Endodermal cell (in vitro differentiated cells): Measurements from ENCODE around the gene SPINK1. TPM values are rescaled to one million over a fixed set of nuclear protein-coding genes. Genes with fewer than 3 reads are reported as not detected.

Experiments
- DNase-seq: peaks from one replicate; pipeline ENCODE4 v3.0.0-alpha.2; 2017
- H3K27ac ChIP-seq: 2 replicates; pipeline ENCODE4 v1.5.1; 2013; ENCODE audit warnings: mild to moderate bottlenecking, low read depth, low read length, moderate library complexity
- H3K27me3 ChIP-seq: 2 replicates; pipeline ENCODE4 v1.6.1; 2013; ENCODE audit warnings: mild to moderate bottlenecking, low read length, moderate library complexity; ENCODE audit not compliant: insufficient read depth, control insufficient read depth, poor library complexity, severe bottlenecking
- H3K36me3 ChIP-seq: 2 replicates; pipeline ENCODE4 v1.7.0; 2013; ENCODE audit warnings: mild to moderate bottlenecking, low read length, moderate library complexity; ENCODE audit not compliant: control insufficient read depth, insufficient read depth
- H3K4me1 ChIP-seq: one replicate; pipeline ENCODE4 v1.7.0; 2013; ENCODE audit warnings: low read length; ENCODE audit not compliant: control insufficient read depth, insufficient read depth
- H3K4me3 ChIP-seq: 2 replicates; pipeline ENCODE4 v1.5.1; 2013; ENCODE audit warnings: mild to moderate bottlenecking, low read length, moderate library complexity
- H3K9ac ChIP-seq: 2 replicates; pipeline ENCODE4 v1.6.1; 2013; ENCODE audit warnings: mild to moderate bottlenecking, low read length, moderate library complexity; ENCODE audit not compliant: poor library complexity, severe bottlenecking; ENCODE audit errors: extremely low read depth
- H3K9me3 ChIP-seq: 2 replicates; pipeline ENCODE4 v1.6.1; 2013; ENCODE audit warnings: mild to moderate bottlenecking, low read length, moderate library complexity; ENCODE audit not compliant: control insufficient read depth
- H3K27ac Mint-ChIP-seq: 2 replicates; pipeline ENCODE4 v1.8.0; 2020; ENCODE audit warnings: mixed read lengths
- H3K27me3 Mint-ChIP-seq: 2 replicates; pipeline ENCODE4 v1.8.0; 2021; ENCODE audit warnings: mild to moderate bottlenecking, mixed read lengths; ENCODE audit not compliant: insufficient read depth
- H3K36me3 Mint-ChIP-seq: 2 replicates; pipeline ENCODE4 v1.8.0; 2020; ENCODE audit warnings: low read depth, mixed read lengths
- H3K4me1 Mint-ChIP-seq: 2 replicates; pipeline ENCODE4 v1.8.0; 2020; ENCODE audit warnings: mixed read lengths
- H3K4me3 Mint-ChIP-seq: 2 replicates; pipeline ENCODE4 v1.8.0; 2020; ENCODE audit warnings: mild to moderate bottlenecking, moderate library complexity, mixed read lengths
- H3K9me3 Mint-ChIP-seq: 2 replicates; pipeline ENCODE4 v1.8.0; 2020; ENCODE audit warnings: mild to moderate bottlenecking, mixed read lengths
- CTCF ChIP-seq: fragments of 200-600 bp; sonication (generic); conservative IDR thresholded peaks from 2 replicates; pipeline ENCODE4 v1.5.0; 2021; ENCODE audit warnings: antibody characterized with exemption, mild to moderate bottlenecking
- WGBS, 2 experiments: methylation state at CpG; one replicate each; pipeline versions ENCODE4 v1.1.5 to v1.1.7; 2013; ENCODE audit warnings: missing lambda C conversion rate in 2 of 2, mixed read lengths in 1 of 2; ENCODE audit not compliant: insufficient coverage in 1 of 2, insufficient read length in 1 of 2; 5-methylcytosine and 5-hydroxymethylcytosine counted together
- total RNA-seq, 2 donors: library from RNA; stranded (reverse); fragmentation: NEBNext Ultra II Directional in 1 of 2; extraction: Animal tissue kit (Norgen Biotek cat#: 25700) in 1 of 2; gene quantifications; 2 replicates in 1 of 2; 3 replicates in 1 of 2; pipeline ENCODE4 v1.2.1, GENCODE V29; 2021

The SPINK1 gene
- total RNA-seq, 2 donors from 2014 or later, result not detected

GRCh38 chr5:147851578-147851977, 20.1 kb upstream of the SPINK1 start:
- Mint-ChIP-seq H3K27ac (no peak overlapping the region), H3K27me3 (peaks cover 4% of the 10 kb centered on the region), H3K36me3 (no peaks in the 10 kb centered on the region), H3K4me3 (no peak overlapping the region), H3K4me1 (no peaks in the 10 kb centered on the region), H3K9me3 (no peaks in the 10 kb centered on the region)
- no peak for TF ChIP-seq CTCF
- Histone ChIP-seq H3K4me1 (no peaks in the 10 kb centered on the region), H3K27ac (no peak overlapping the region), H3K9me3 (no peaks in the 10 kb centered on the region), H3K36me3 (no peaks in the 10 kb centered on the region), H3K27me3 (no peaks in the 10 kb centered on the region), H3K9ac (no peak overlapping the region), H3K4me3 (no peak overlapping the region)
- DNase-seq, result peak; percentile 60
- 80 to 87% methylated on average over 2 to 3 of the region's 3 CpGs for WGBS, 2 experiments

GRCh38 chr5:147849226-147849625, 17.8 kb upstream of the SPINK1 start:
- H3K27me3 Mint-ChIP-seq, result peaks cover 4% of the 10 kb centered on the region
- Histone ChIP-seq H3K9me3 (no peaks in the 10 kb centered on the region), H3K36me3 (no peaks in the 10 kb centered on the region), H3K4me1 (no peaks in the 10 kb centered on the region), H3K27ac (no peak overlapping the region), H3K9ac (no peak overlapping the region), H3K27me3 (no peaks in the 10 kb centered on the region), H3K4me3 (no peak overlapping the region)
- no peaks in the 10 kb centered on the region for H3K4me1 Mint-ChIP-seq
- no peak for DNase-seq
- 91 to 93% methylated on average over 2 of the region's 2 CpGs for WGBS, 2 experiments
- no peak for TF ChIP-seq CTCF
- H3K4me3 Mint-ChIP-seq, result no peak overlapping the region
- no peaks in the 10 kb centered on the region for H3K9me3 Mint-ChIP-seq
- H3K36me3 Mint-ChIP-seq, result no peaks in the 10 kb centered on the region
- no peak overlapping the region for H3K27ac Mint-ChIP-seq

GRCh38 chr5:147845618-147846017, 14.1 kb upstream of the SPINK1 start:
- no peak for TF ChIP-seq CTCF
- H3K4me1 Mint-ChIP-seq, result no peaks in the 10 kb centered on the region
- no peaks in the 10 kb centered on the region for H3K9me3 Mint-ChIP-seq
- peaks cover 3% of the 10 kb centered on the region for H3K27me3 Mint-ChIP-seq
- WGBS, 2 experiments, result 94 to 100% methylated on average over 1 to 4 of the region's 4 CpGs
- Histone ChIP-seq H3K4me3 (no peak overlapping the region), H3K27ac (no peak overlapping the region), H3K27me3 (no peaks in the 10 kb centered on the region), H3K4me1 (no peaks in the 10 kb centered on the region), H3K36me3 (no peaks in the 10 kb centered on the region), H3K9me3 (no peaks in the 10 kb centered on the region), H3K9ac (no peak overlapping the region)
- DNase-seq, result no peak
- H3K4me3 Mint-ChIP-seq, result no peak overlapping the region
- no peaks in the 10 kb centered on the region for H3K36me3 Mint-ChIP-seq
- H3K27ac Mint-ChIP-seq, result no peak overlapping the region
